ENCODE measurements around the gene OTULIN. TPM values are rescaled to one million over a fixed set of nuclear protein-coding genes. Genes with fewer than 3 reads are reported as not detected.
A peak's percentile ranks its signal among the peaks of the same experiment; 100 is the strongest.

Gene OTULIN
- polyA plus RNA-seq, 1 donor: 21.1 TPM

- peak; percentile 39 for DNase-seq
Measured at GRCh38 chr5:14741801-14742440, 77.4 kb downstream of the OTULIN start.

- no peak for DNase-seq
Measured at GRCh38 chr5:14742498-14742897, 78.0 kb downstream of the OTULIN start.

GRCh38 chr5:14743601-14744295, 79.2 kb downstream of the OTULIN start:
- DNase-seq: no peak

GRCh38 chr5:14744296-14745187, 80.0 kb downstream of the OTULIN start:
- no peak for DNase-seq

- no peak for DNase-seq
Measured at GRCh38 chr5:14745188-14745563, 80.7 kb downstream of the OTULIN start.

- no peak for DNase-seq
Measured at GRCh38 chr5:14745753-14746152, 81.2 kb downstream of the OTULIN start.

- DNase-seq: no peak
Measured at GRCh38 chr5:14748180-14748900, 83.8 kb downstream of the OTULIN start.

Other genes starting within 250 kb of the OTULIN start
- 10.9 TPM for gene OTULINL, start 82.9 kb upstream of the OTULIN start, polyA plus RNA-seq (ENCODE audit: insufficient read length)
- 10.5 TPM for gene ANKH, start 207.1 kb downstream of the OTULIN start, polyA plus RNA-seq (ENCODE audit: insufficient read length)

Measured in left kidney (tissue), 2 donors.